ENCODE data around the gene LRP1B.

- TF ChIP-seq CBX8 (IDR thresholded peaks at IDR 0.05; ENCODE audit: borderline replicate concordance, low read depth, low read length), result no peak
- TF ChIP-seq SIX5 (IDR thresholded peaks at IDR 0.05; ENCODE audit: low read depth, low read length), result no peak
- TF ChIP-seq CTCF (IDR thresholded peaks at IDR 0.05; ENCODE audit: control extremely low read depth in 1 of 3, insufficient read depth in 1 of 3, low read depth in 1 of 3, low read length in 3 of 3), result no peak
- no peak for TF ChIP-seq ATF2 (IDR thresholded peaks at IDR 0.05; ENCODE audit: low read length)
- TF ChIP-seq JUND (IDR thresholded peaks at IDR 0.05; ENCODE audit: low read length), result no peak
- no peak for TF ChIP-seq MAX (IDR thresholded peaks at IDR 0.05)
- TF ChIP-seq EP300 (IDR thresholded peaks at IDR 0.05; ENCODE audit: borderline replicate concordance in 1 of 2, low read depth in 2 of 2, low read length in 2 of 2), result no peak
- TF ChIP-seq TCF12 (IDR thresholded peaks at IDR 0.05; ENCODE audit: low read depth, low read length), result no peak
- TF ChIP-seq POLR2A (IDR thresholded peaks at IDR 0.05; ENCODE audit: control extremely low read depth in 1 of 2, low read depth in 2 of 2, low read length in 2 of 2), result no peak
- no peak for TF ChIP-seq EZH2 (IDR thresholded peaks at IDR 0.05; ENCODE audit: low read depth, low read length, severe bottlenecking)
- TF ChIP-seq ASH2L (IDR thresholded peaks at IDR 0.05; ENCODE audit: low read length), result no peak
- TF ChIP-seq SUZ12 (IDR thresholded peaks at IDR 0.05; ENCODE audit: low read length), result no peak
These were observed 1706.3 kb downstream of the LRP1B start for GRCh38 chr2:140424471-140424870.

All from H1 (cell line).